ENCODE data around the gene GIMD1. TPM values are rescaled to one million over a fixed set of nuclear protein-coding genes. Genes with fewer than 3 reads are reported as not detected.
"Not testable (repeated sequence)": the region's sequence is repeated elsewhere in the genome, so short reads cannot be mapped to it uniquely, and the experiment has no call there.

GIMD1 gene
- not detected in 3 replicates for total RNA-seq
- long read RNA-seq: 0 reads

GRCh38 chr4:106368678-106369077 is at the start of gene GIMD1:
TSS of gene GIMD1 (minus strand) at chr4:106368778. CDS start at chr4:106367435, 1,343 bp downstream.
- H3K4me1 Mint-ChIP-seq (ENCODE audit: low read depth): peaks cover 20% of the 10 kb centered on the region
- H3K36me3 Mint-ChIP-seq (ENCODE audit: low read depth): no peaks in the 10 kb centered on the region
- peaks cover 16% of the 10 kb centered on the region for H3K27me3 Mint-ChIP-seq (ENCODE audit: low read depth)
- no peak within 1 kb of the TSS for H3K4me3 Mint-ChIP-seq (ENCODE audit: unreplicated experiment)
- no peak for TF ChIP-seq CTCF (IDR thresholded peaks at IDR 0.05)
- H3K27ac Mint-ChIP-seq (ENCODE audit: unreplicated experiment): no peak within 1 kb of the TSS
- DNase-seq (ENCODE audit: low spot score): no peak
- no peaks in the 10 kb centered on the region for H3K9me3 Mint-ChIP-seq (ENCODE audit: low read depth)

- no peaks in the 10 kb centered on the region for H3K36me3 Mint-ChIP-seq (ENCODE audit: low read depth)
- H3K27me3 Mint-ChIP-seq (ENCODE audit: low read depth): no peaks in the 10 kb centered on the region
- no peak overlapping the region for H3K4me3 Mint-ChIP-seq (ENCODE audit: unreplicated experiment)
- DNase-seq (ENCODE audit: low spot score): no peak
- no peak overlapping the region for H3K27ac Mint-ChIP-seq (ENCODE audit: unreplicated experiment)
- TF ChIP-seq CTCF (IDR thresholded peaks at IDR 0.05): no peak
- peaks cover 6% of the 10 kb centered on the region for H3K4me1 Mint-ChIP-seq (ENCODE audit: low read depth)
- no peaks in the 10 kb centered on the region for H3K9me3 Mint-ChIP-seq (ENCODE audit: low read depth)
Measured at GRCh38 chr4:106414366-106414765, 45.8 kb upstream of the GIMD1 start.

- no peak for DNase-seq (ENCODE audit: low spot score)
- H3K4me1 Mint-ChIP-seq (ENCODE audit: low read depth): no peaks in the 10 kb centered on the region
- H3K27ac Mint-ChIP-seq (ENCODE audit: unreplicated experiment): no peak overlapping the region
- no peak overlapping the region for H3K4me3 Mint-ChIP-seq (ENCODE audit: unreplicated experiment)
- TF ChIP-seq CTCF (IDR thresholded peaks at IDR 0.05): no peak
- peaks cover 14% of the 10 kb centered on the region for H3K27me3 Mint-ChIP-seq (ENCODE audit: low read depth)
- H3K36me3 Mint-ChIP-seq (ENCODE audit: low read depth): peaks cover 5% of the 10 kb centered on the region
- peaks cover 16% of the 10 kb centered on the region for H3K9me3 Mint-ChIP-seq (ENCODE audit: low read depth)
Measured at GRCh38 chr4:106409901-106410889, 41.6 kb upstream of the GIMD1 start.

- peaks cover 17% of the 10 kb centered on the region for H3K27me3 Mint-ChIP-seq (ENCODE audit: low read depth)
- H3K9me3 Mint-ChIP-seq (ENCODE audit: low read depth): peaks cover 16% of the 10 kb centered on the region
- not testable (repeated sequence) for H3K36me3 Mint-ChIP-seq (ENCODE audit: low read depth); H3K4me3 Mint-ChIP-seq (ENCODE audit: unreplicated experiment); H3K4me1 Mint-ChIP-seq (ENCODE audit: low read depth); DNase-seq (ENCODE audit: low spot score); H3K27ac Mint-ChIP-seq (ENCODE audit: unreplicated experiment)
Measured at GRCh38 chr4:106408004-106408403, 39.4 kb upstream of the GIMD1 start.

GRCh38 chr4:106401157-106401556 is 32.6 kb upstream of the GIMD1 start:
- Mint-ChIP-seq H3K4me1 (ENCODE audit: low read depth) (no peaks in the 10 kb centered on the region), H3K36me3 (ENCODE audit: low read depth) (peaks cover 10% of the 10 kb centered on the region), H3K27me3 (ENCODE audit: low read depth) (peaks cover 12% of the 10 kb centered on the region), H3K4me3 (ENCODE audit: unreplicated experiment) (no peak overlapping the region), H3K9me3 (ENCODE audit: low read depth) (peaks cover 27% of the 10 kb centered on the region), H3K27ac (ENCODE audit: unreplicated experiment) (no peak overlapping the region)
- no peak for TF ChIP-seq CTCF (IDR thresholded peaks at IDR 0.05)
- DNase-seq (ENCODE audit: low spot score): no peak

GRCh38 chr4:106398898-106399297 is 30.3 kb upstream of the GIMD1 start:
- not testable (repeated sequence) for H3K27me3 Mint-ChIP-seq (ENCODE audit: low read depth)
- H3K9me3 Mint-ChIP-seq (ENCODE audit: low read depth): peaks cover 36% of the 10 kb centered on the region

More at GRCh38 chr4:106398898-106399297, 30.3 kb upstream of the GIMD1 start:
- not testable (repeated sequence) for H3K4me3 Mint-ChIP-seq (ENCODE audit: unreplicated experiment); H3K4me1 Mint-ChIP-seq (ENCODE audit: low read depth); DNase-seq (ENCODE audit: low spot score); H3K27ac Mint-ChIP-seq (ENCODE audit: unreplicated experiment)
- H3K36me3 Mint-ChIP-seq (ENCODE audit: low read depth): peaks cover 11% of the 10 kb centered on the region

Data from chondrocyte (in vitro differentiated cells).